Left colon (tissue), 2 donors: ENCODE measurements around the gene RNU6-1. TPM values are rescaled to one million over a fixed set of nuclear protein-coding genes. Genes with fewer than 3 reads are reported as not detected.

Experiments
- ATAC-seq: fragments of 200-7000 bp; cut with Tn5 transposase; one replicate; pipeline ENCODE4 v1.9.1; 2020; ENCODE audit warnings: mild to moderate bottlenecking, moderate library complexity
- DNase-seq, 2 donors: peaks; one replicate each; pipeline ENCODE4 v3.0.0-alpha.2; 2020
- intact Hi-C, 2 donors: fragments of 100-400 bp; cut with DNase I in 1 of 2; cut with micrococcal nuclease in 1 of 2; formaldehyde crosslinking; loops; one replicate each; pipeline versions ENCODE4 v1.11.2 to v1.14.0; 2022; cut with DNase I, micrococcal nuclease
- total RNA-seq, 2 donors: library from RNA; stranded (reverse); fragmentation: NEBNext Ultra II Directional; extraction: Animal tissue kit (Norgen Biotek cat#: 25700); gene quantifications; one replicate each; pipeline ENCODE4 v1.2.1, GENCODE V29; 2021
- donor health status: DM: no; HTN: no; CAD: no.
- donor health status: DM: yes; HTN: yes; CAD: no.

Gene RNU6-1
- total RNA-seq, 2 donors from 2014 or later = not detected

DNA sequence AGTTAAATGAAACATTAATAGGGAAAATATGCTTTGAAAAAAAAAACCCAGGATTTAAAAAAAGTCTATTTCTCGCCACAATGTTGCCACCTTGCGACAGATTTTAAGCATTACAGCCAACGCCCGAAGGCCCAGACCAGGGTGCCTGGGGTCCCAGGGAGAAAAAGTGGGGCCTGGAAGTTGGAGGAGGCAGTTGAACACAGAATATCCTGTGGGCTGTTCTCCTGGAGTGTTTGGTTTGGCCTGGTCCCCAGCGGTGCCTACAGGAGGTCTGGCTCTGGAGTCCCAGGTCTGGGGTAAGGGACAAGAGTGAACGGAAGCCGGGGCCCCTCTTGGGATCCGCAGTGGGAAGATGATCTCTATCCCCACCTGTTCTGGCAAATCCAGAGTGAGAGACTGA, 3.4 kb downstream of the RNU6-1 start:
- intact Hi-C loops = loop anchor here in 1 of 2 donors (5.0 kb wide), 1 partner anchor 379 kb away; no protein-coding TSS in a partner anchor
- DNase-seq (peak in 1 of 2 donors; percentile 54), ATAC-seq (no peak)

DNA sequence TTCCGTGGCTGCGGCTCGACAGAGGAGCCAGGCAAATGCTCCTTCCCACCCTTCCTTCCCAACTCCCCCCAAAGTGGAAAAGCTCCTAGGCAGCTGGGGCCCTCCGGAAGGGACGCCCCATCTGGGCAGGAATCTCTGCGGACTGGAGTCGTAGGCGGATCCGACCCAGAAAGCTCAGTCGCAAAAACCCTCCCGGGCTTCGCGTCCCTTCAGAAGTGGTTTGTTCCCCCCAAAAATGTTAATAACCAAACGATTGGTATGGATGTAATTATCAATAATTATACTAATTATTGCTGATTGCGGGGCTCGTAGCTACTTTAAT, 3.8 kb downstream of the RNU6-1 start:
- intact Hi-C loops = loop anchor here in 1 of 2 donors (5.0 kb wide), 1 partner anchor 379 kb away; no protein-coding TSS in a partner anchor
- DNase-seq (no peak), ATAC-seq (no peak)

DNA sequence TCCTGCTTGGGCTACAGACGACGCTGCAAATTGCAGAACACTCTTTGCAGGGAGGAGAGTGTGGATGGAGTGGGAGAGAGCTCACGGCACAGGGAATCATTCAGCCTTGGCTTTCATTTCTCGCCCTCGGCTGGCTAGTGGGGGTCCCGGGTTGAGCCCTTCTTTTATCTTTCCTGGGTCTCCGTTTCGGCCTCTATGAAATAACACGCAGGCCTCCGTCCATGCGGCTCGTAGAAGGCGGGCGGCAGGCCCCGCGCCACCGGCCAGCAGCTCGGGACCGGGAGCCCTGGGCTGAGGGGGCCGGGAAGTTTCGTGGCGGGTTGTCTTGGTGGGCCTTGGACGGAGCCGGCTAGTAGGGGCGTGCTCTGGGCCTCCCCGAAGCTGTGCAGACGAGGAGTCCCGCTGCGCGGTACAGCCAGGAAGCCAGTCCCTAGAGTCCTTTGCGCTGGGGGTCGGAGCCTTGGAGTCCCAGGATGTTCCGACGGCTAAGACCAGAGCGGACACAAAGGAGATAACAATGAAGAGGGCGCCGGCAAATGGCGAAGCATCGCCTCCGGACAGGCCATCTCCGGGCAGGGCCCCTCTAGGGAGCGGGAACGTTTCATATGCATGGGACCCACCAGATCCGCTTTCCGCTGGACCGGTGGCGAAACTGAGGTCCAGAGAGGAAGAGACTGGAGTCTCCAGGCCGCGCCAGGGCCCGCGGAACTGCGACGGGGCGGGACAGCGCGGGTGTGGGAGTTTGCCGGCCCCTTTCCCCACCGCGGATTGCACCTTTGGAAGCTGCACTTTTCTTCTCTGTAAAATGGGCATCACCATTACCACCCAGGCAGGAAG, 4.3 kb downstream of the RNU6-1 start:
- DNase-seq (peak in 1 of 2 donors; percentile 41), ATAC-seq (no peak)
- intact Hi-C loops = loop anchor here in 1 of 2 donors (5.0 kb wide), 1 partner anchor 378 kb away; no protein-coding TSS in a partner anchor

DNA sequence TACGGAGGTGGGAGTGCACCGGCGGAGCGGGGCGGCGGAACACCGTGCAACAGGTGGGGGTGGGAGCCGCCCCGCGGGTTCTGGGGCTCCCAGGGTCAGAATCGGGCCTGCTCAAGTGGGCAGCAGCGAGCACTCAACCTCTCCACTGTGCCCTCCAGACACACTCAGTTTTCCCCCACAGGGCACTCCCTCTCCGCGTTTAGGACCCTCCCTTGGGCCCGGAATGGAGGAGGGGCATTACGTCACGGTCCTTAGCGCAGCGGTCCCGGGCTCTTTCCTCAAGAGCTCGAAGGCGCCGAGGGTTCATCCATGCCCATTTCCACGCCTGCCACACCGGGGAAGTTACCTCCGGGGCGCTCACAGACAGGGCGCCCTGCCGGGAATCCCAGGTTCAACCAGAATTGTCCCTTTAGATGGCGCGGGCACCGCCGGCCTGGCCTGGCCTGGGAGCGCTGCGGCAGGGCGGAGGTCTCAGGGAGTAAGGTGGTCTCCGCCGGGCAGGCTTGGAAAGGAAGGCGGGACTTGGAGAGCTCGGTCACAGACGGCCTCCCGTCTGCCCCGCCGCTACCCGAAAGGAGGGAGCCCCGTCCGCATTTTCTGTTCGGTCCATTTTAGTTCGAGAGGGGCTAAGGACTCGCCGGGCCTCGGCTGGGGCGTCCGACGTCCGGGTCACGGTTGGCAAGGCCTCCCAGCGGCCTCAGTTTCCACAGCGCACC, 5.1 kb downstream of the RNU6-1 start:
- peak; percentile 8 for ATAC-seq
- intact Hi-C loops = loop anchor here in 1 of 2 donors (5.0 kb wide), 1 partner anchor 377 kb away; no protein-coding TSS in a partner anchor
- DNase-seq = no peak

DNA sequence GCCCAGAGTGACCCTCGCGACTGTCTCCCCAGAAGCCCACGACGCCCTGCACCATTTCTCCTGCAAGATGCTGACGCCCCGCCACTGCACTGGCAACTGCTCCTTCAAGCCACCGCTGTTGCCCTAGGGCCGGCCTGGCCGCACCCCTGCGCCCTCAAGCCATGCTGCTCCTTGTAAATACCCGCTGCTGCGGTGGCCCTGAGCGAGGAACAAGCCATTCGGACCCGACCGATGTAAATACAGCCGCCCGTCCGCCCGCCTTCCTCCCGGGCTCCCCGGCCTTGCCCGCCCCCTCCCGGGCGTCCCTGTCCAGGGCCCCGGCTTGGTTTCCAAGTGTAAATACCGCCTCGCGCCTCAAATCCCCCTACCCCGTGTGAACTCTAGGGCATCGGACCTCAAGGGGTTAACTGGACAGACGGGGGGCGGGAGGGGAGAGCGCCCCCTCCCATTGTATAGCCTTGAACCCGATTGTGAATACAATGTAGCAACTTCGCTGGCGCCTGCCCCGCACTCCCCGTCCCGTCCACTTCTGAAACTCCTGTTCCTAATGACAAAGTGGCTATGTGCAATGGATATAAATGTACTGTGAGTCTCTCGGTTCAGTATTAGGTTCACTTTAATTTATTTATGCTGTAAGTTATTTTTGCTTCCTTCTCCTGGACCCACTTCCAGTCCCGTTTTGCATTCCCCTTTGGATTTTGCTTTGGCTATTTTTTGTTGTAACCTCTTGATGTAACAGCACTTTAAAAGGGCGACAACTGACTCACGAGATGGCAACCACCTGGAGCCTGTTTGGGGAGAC, 5.9 kb downstream of the RNU6-1 start:
- intact Hi-C loops = no loop called here
- DNase-seq = peak; percentile 40 to 67
- peak; percentile 62 for ATAC-seq

DNA sequence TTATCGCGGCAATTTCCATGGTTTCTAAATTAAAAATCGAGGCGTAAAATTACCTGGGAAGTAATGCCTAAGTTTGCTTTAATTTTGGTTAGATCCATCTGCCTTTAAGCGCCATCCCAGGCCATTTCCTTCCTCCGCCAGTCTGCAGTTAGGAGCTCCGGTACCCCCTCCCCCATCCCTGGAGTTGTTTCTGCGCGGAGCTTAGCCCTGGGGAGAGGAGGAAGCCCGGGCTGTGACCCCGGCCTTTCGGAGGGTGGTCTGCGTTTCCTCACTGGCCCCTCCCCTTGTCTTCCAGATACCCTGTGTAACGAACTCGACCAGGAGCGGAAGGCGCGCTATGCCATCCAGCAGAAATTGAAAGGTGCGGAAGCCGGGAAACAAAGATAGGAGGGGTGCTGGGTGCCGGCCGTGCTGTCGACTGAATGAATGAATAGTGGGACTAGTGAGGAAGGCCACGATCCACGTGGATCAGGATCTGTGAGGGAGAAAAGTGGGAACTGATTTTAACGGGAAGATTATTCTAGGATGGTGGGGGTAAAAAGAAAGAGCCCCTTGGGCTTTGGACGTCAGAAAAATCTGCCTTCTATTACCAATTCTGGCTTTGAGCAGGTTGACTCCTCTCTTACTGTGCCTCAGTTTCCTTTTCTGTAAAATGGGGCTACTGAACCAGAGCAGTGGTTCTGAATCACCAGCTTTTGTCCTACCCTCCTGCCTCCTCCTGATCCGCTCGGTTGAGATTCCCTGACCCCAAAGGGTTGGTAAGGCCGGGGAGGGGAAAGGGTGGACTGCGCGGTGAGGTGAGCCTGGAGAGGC, 6.7 kb downstream of the RNU6-1 start:
- ATAC-seq (peak; percentile 14), DNase-seq (no peak)
- intact Hi-C loops = no loop called here

DNA sequence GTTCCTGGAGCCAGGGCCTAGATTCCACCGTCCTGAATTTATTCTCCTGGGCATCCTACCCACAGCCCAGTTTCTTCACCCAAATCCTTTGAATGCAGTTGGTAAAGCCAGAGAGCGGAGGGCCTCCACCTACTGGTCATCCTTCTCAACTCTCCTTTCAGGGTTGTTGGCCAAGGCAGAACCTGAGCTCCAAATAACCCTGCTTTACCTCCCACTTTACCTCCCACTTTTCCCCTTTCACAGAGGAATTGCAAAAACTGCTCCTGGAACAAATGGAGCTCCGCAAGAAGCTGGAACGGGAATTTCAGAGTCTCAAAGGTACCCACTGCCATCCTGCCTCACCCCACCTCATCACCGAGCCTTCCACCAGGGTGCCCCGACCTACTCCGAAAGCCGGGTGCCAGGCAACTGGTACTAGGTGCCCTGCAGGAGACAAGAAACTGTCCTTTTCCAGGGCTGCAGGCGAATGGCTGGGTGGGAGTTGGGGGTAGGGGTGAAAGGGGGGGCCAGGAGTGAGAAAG, 7.8 kb downstream of the RNU6-1 start:
- no peak for DNase-seq
- intact Hi-C loops = no loop called here
- ATAC-seq = peak; percentile 31

DNA sequence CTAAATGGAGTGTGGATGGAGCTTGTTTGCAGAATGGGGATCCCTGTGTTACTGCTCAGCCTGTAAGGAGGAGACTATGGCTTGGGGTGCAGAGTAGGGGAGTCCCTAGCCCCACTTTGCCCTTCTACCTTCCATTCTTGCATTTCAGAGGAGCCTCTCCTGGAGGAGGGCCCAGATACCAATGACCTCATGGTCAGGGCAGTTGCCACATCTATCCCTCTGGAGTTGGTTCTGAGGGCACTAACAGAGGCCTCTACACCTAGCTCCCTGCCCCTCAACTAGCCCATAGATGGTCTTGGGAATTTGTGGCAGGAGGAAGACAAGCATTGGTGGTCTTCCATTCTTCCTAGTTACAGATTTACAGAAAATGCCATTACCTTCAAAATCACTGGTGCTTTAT, 8.5 kb downstream of the RNU6-1 start:
- ATAC-seq (no peak), DNase-seq (no peak)
- intact Hi-C loops = no loop called here

DNA sequence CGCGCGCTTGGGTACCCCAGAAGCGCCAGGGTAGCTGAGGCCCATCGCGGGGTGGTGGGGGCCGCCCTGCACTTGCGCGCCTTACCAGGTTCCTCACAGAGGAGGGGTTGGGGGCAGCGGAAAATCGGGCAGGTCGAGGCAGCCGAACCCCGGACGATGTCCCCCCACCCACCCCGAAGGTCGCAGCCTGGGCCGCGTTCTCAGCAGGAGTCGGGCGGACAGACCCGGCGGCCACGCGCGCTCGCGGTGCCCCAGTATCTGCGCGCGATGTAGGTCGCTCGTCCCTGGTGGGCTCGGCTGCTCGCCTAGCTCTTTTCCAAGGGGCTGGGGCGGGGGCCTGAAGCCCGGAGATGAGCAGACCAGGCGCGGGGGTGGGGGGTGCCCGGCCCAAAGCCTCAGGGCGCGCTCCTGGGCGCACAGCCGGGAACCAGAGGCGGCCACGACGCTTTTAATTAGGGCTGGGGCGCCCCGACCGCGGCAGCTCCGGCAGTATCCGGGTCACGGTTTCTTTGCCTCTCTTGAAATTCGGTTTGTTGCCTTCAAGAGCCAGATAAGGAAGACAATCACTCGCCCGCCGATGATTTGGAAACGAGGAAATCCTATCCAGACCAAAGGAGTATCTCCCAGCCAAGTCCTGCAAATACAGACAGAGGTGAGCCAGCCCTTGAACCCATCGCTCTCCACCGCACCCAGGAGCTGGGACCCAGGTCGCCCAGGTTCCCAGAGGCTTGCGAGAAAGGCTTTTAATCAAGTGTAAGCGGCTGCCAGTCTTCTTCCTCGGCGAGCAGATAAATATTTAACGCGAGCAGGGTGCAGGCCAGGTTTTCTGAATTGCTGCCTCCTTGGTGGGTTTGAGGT, 10.0 kb downstream of the RNU6-1 start:
- intact Hi-C loops = no loop called here
- DNase-seq = no peak
- ATAC-seq = no peak

DNA sequence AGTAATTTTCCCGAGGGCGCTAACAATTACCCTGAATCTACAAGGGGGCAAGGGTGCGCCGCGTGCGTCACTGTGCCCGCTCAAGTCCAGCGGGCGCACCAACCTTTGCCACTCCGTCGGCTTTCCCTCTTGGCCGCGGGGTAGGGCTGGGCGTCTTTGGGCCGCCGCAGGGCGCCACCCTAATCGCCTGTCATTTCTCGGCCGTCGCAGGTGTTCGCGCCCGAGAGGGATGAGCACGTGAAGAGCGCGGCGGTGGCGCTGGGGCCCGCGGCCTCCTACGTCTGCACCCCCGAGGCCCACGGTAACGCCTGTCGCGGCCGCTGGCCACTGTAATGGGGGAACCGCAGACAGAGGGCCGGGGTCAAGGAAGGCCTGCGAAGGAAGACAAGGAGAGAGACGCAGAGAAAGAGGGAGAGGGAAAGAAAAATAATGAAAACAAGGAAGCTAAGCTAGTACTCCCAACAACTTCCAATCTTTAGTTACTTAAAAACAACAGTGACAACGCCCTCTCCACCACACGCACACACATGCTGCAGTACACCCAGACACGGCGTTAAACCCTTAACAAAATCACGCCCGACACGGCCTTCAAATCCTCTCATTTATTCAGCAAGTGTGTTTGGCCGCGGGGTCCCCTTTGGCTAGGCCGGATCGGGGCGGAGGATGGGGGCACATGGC, 10.7 kb downstream of the RNU6-1 start:
- intact Hi-C loops = no loop called here
- no peak for DNase-seq
- ATAC-seq = no peak

DNA sequence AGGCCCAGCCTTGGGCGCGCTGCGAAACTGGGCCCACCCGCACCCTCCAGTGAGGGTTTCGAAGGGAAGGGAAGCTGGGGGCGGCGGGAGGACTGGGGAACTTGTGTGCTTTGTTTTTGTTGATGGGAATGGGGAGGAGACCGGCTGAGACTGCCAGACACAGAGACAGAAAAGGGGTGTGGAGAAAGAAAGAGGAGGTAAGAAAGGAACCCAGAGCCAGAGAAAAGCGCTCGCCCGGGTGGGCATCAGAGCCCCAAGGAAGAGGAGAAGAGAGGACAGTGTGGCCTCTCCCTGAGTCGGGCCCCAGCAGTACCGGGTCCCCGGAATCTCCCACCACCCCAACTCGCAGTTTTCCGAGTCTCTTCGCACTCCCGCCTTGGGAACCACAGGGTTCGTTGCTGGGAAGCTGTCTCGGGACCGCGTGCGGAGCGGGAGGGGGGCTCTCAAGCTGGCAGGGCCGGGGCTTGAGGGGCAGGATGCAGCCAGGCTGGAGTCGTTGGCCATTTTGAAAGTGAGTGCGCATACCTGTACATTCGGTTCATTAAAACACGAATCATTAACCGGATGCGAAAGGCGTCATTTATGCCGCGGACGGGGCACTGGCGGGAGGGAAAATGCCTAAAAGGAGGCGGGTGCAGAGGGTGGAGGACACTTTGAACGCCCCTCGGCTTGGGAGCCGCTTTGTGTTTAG, 11.4 kb downstream of the RNU6-1 start:
- ATAC-seq (no peak), DNase-seq (no peak)
- intact Hi-C loops = no loop called here

DNA sequence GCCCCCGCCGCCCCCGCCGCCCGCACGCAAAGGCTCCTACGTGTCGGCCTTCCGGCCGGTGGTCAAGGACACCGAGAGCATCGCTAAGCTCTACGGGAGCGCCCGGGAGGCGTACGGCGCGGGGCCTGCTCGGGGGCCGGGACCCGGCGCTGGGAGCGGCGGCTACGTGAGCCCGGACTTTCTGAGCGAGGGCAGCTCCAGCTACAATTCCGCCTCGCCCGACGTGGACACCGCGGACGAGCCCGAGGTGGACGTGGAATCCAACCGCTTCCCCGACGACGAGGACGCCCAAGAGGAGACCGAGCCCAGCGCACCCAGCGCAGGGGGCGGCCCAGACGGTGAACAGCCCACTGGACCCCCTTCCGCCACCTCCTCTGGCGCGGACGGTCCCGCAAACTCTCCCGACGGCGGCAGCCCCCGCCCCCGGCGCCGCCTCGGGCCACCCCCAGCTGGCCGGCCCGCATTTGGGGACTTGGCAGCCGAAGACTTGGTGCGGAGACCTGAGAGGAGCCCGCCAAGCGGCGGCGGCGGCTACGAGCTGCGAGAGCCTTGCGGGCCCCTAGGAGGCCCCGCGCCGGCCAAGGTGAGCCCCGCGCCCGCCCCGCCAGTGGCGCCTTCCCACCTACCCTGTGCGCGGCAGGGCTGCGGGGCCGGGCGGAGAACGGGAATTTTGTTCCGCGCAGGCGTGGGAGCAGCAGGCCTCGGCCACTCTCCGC, 12.1 kb downstream of the RNU6-1 start:
- intact Hi-C loops = no loop called here
- ATAC-seq = no peak
- DNase-seq = no peak

DNA sequence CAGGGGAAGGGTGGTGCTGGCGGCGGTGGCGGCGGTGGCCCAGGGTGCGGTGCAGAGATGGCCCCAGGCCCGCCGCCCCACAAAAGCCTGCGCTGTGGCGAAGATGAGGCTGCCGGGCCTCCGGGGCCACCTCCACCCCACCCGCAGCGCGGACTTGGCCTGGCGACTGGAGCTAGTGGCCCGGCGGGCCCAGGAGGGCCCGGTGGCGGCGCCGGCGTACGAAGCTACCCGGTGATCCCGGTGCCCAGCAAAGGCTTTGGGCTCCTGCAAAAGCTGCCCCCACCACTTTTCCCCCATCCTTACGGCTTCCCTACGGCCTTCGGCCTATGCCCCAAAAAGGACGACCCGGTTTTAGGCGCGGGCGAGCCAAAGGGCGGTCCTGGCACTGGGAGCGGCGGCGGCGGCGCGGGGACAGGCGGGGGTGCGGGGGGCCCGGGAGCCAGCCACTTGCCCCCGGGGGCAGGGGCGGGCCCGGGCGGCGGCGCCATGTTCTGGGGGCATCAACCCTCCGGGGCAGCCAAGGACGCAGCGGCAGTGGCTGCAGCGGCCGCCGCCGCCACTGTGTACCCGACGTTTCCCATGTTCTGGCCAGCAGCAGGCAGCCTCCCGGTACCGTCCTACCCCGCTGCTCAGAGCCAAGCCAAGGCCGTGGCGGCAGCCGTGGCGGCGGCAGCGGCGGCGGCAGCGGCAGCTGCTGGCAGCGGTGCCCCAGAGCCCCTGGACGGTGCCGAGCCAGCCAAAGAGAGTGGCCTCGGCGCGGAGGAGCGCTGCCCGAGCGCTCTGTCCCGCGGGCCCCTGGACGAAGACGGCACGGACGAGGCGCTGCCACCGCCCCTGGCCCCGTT, 12.9 kb downstream of the RNU6-1 start:
- ATAC-seq (peak; percentile 16), DNase-seq (no peak)
- intact Hi-C loops = no loop called here

DNA sequence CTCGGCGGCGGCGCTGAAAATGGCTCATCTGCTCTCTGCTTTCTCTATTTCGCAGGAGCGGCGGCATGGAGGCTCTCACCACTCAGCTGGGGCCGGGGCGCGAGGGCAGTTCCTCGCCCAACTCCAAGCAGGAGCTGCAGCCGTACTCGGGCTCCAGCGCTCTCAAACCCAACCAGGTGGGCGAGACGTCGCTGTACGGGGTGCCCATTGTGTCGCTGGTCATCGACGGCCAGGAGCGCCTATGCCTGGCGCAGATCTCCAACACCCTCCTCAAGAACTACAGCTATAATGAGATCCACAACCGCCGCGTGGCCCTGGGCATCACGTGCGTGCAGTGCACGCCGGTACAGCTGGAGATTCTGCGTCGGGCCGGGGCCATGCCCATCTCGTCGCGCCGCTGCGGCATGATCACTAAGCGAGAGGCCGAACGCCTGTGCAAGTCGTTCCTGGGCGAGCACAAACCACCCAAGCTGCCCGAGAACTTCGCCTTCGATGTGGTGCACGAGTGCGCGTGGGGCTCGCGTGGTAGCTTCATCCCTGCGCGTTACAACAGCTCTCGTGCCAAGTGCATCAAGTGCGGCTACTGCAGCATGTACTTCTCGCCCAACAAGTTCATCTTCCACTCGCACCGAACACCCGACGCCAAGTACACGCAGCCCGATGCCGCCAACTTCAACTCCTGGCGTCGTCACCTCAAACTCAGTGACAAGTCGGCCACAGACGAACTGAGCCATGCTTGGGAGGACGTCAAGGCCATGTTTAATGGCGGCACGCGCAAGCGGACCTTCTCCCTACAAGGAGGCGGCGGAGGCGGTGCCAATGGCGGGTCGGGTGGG, 13.7 kb downstream of the RNU6-1 start:
- DNase-seq = no peak
- intact Hi-C loops = no loop called here
- no peak for ATAC-seq
